HEK293 (cell line): ENCODE measurements around the gene PTPRG.
A peak's percentile ranks its signal among the peaks of the same experiment; 100 is the strongest.

Source experiments
- CTCF ChIA-PET: fragments of 350-600 bp; formaldehyde crosslinking; extraction: SDS; loops from one replicate; lab custom pipeline; 2021; ENCODE audit warnings: antibody characterized with exemption; lab: Yijun Ruan, JAX
- POLR2A ChIA-PET: fragments of 300-600 bp; formaldehyde crosslinking; extraction: SDS; loops from one replicate; lab custom pipeline; 2020; ENCODE audit warnings: antibody characterized with exemption, inconsistent platforms; lab: Yijun Ruan, JAX
- H3K27ac ChIP-seq: fragments of 200-500 bp; sonication (Bioruptor generic); 2 replicates; pipeline ENCODE4 v1.5.1; 2014; ENCODE audit warnings: low read depth, low read length, control low read depth, inconsistent platforms; ENCODE audit errors: extremely low read depth
- H3K36me3 ChIP-seq, 2 experiments: fragments of 200-500 bp in 1 of 2; sonication (Bioruptor generic) in 1 of 2; 1 replicate in 1 of 2; 2 replicates in 1 of 2; pipeline ENCODE4 v1.5.1; 2014 to 2017; ENCODE audit warnings: inconsistent platforms in 2 of 2, low read length in 2 of 2; ENCODE audit not compliant: control insufficient read depth in 2 of 2, insufficient read depth in 1 of 2
- H3K4me1 ChIP-seq: fragments of 200-500 bp; sonication (Bioruptor generic); 2 replicates; pipeline ENCODE4 v1.5.1; 2014; ENCODE audit warnings: mild to moderate bottlenecking, low read length, inconsistent platforms; ENCODE audit not compliant: control insufficient read depth, insufficient read depth
- H3K4me3 ChIP-seq: 2 replicates; pipeline ENCODE4 v1.5.1; 2011; ENCODE audit warnings: low read depth, mild to moderate bottlenecking, control low read depth, low read length, moderate library complexity
- H3K9me3 ChIP-seq: fragments of 200-500 bp; sonication (Bioruptor generic); 2 replicates; pipeline ENCODE4 v1.5.1; 2014; ENCODE audit warnings: low read depth, low read length, inconsistent platforms; ENCODE audit not compliant: control insufficient read depth, insufficient read depth
- ATF2 ChIP-seq: fragments of 450-650 bp; formaldehyde crosslinking; IDR thresholded peaks from 2 replicates; pipeline ENCODE4 v1.5.1; 2016; ENCODE audit warnings: missing biosample characterization, missing genetic modification characterization, low read depth
- BCL6B ChIP-seq: fragments of 450-650 bp; formaldehyde crosslinking; IDR thresholded peaks from 2 replicates; pipeline ENCODE4 v1.5.1; 2017; ENCODE audit warnings: missing biosample characterization, missing genetic modification characterization
- HOXD13 ChIP-seq: sonication (generic); formaldehyde crosslinking; IDR thresholded peaks from 2 replicates; pipeline ENCODE4 v1.8.0; 2022; ENCODE audit warnings: missing genetic modification reagents, borderline replicate concordance
- KLF10 ChIP-seq: fragments of 450-650 bp; IDR thresholded peaks from 2 replicates; pipeline ENCODE4 v1.5.1; 2018; ENCODE audit warnings: missing biosample characterization, mild to moderate bottlenecking, missing genetic modification characterization
- MEIS1 ChIP-seq: sonication (generic); formaldehyde crosslinking; IDR thresholded peaks from 2 replicates; pipeline ENCODE4 v1.8.1; 2022; ENCODE audit warnings: missing genetic modification reagents, mild to moderate bottlenecking, borderline replicate concordance
- PRDM4 ChIP-seq: fragments of 450-650 bp; formaldehyde crosslinking; IDR thresholded peaks from 2 replicates; pipeline ENCODE4 v1.5.1; 2017; ENCODE audit warnings: missing biosample characterization, missing genetic modification characterization
- SP7 ChIP-seq: fragments of 450-650 bp; formaldehyde crosslinking; IDR thresholded peaks from 2 replicates; pipeline ENCODE4 v1.5.1; 2016; ENCODE audit warnings: missing biosample characterization, missing genetic modification characterization
- YY1 ChIP-seq: fragments of 450-650 bp; formaldehyde crosslinking; IDR thresholded peaks from 2 replicates; pipeline ENCODE4 v1.5.1; 2018; ENCODE audit warnings: missing biosample characterization, missing genetic modification characterization
- ZEB2 ChIP-seq: fragments of 450-650 bp; formaldehyde crosslinking; IDR thresholded peaks from 2 replicates; pipeline ENCODE4 v1.5.1; 2016; ENCODE audit warnings: missing biosample characterization, missing genetic modification characterization
- ZIC2 ChIP-seq: fragments of 450-650 bp; formaldehyde crosslinking; IDR thresholded peaks from 2 replicates; pipeline ENCODE4 v1.5.1; 2016; ENCODE audit warnings: missing biosample characterization, missing genetic modification characterization
- ZNF132 ChIP-seq: fragments of 450-650 bp; formaldehyde crosslinking; IDR thresholded peaks from 2 replicates; pipeline ENCODE4 v1.5.1; 2017; ENCODE audit warnings: missing biosample characterization, missing genetic modification characterization, borderline replicate concordance
- ZNF148 ChIP-seq: fragments of 450-650 bp; formaldehyde crosslinking; IDR thresholded peaks from 2 replicates; pipeline ENCODE4 v1.5.0; 2017; ENCODE audit warnings: missing biosample characterization, missing genetic modification characterization, borderline replicate concordance
- ZNF24 ChIP-seq: fragments of 450-650 bp; formaldehyde crosslinking; IDR thresholded peaks from 2 replicates; pipeline ENCODE4 v1.5.1; 2016; ENCODE audit warnings: missing biosample characterization, missing genetic modification characterization
- ZNF274 ChIP-seq, 2 experiments: fragments of 200-500 bp in 1 of 2; fragments of 450-650 bp in 1 of 2; sonication (Bioruptor generic) in 1 of 2; formaldehyde crosslinking in 1 of 2; IDR thresholded peaks; 2 replicates each; pipeline versions ENCODE4 v1.5.1 to v1.6.1; 2014 to 2016; ENCODE audit warnings: borderline replicate concordance in 1 of 2, inconsistent platforms in 1 of 2, low read length in 1 of 2, missing biosample characterization in 1 of 2, missing genetic modification characterization in 1 of 2
- ZNF366 ChIP-seq: fragments of 450-650 bp; formaldehyde crosslinking; conservative IDR thresholded peaks from 2 replicates; pipeline ENCODE4 v1.5.1; 2016; ENCODE audit warnings: missing biosample characterization, missing genetic modification characterization
- ZNF416 ChIP-seq: fragments of 450-650 bp; formaldehyde crosslinking; IDR thresholded peaks from 2 replicates; pipeline ENCODE4 v1.5.1; 2016; ENCODE audit warnings: missing biosample characterization, missing genetic modification characterization
- ZNF600 ChIP-seq: fragments of 450-650 bp; formaldehyde crosslinking; IDR thresholded peaks from 2 replicates; pipeline ENCODE4 v1.5.1; 2016; ENCODE audit warnings: missing biosample characterization, missing genetic modification characterization
- ZNF692 ChIP-seq: fragments of 450-650 bp; formaldehyde crosslinking; IDR thresholded peaks from 2 replicates; pipeline ENCODE4 v1.5.1; 2016; ENCODE audit warnings: missing biosample characterization, missing genetic modification characterization
- ZNF76 ChIP-seq: fragments of 450-650 bp; formaldehyde crosslinking; IDR thresholded peaks from 2 replicates; pipeline ENCODE4; 2016; ENCODE audit warnings: low read depth, missing biosample characterization, missing genetic modification characterization, borderline replicate concordance
- ZSCAN18 ChIP-seq: fragments of 450-650 bp; formaldehyde crosslinking; IDR thresholded peaks from 2 replicates; pipeline ENCODE4 v1.5.1; 2016; ENCODE audit warnings: missing biosample characterization, missing genetic modification characterization

The PTPRG gene

GRCh38 chr3:61876797-61877196, 315.4 kb downstream of the PTPRG start:
- no peak overlapping the region for H3K27ac ChIP-seq
- H3K9me3 ChIP-seq: no peaks in the 10 kb centered on the region
- ChIA-PET CTCF (no interaction called here), POLR2A (no interaction called here)
- no peak for TF ChIP-seq KLF10 (tag by site-specific recombination)
- TF ChIP-seq SP7 (tag by site-specific recombination): no peak
- peak; percentile 47; the same call in 1 of the 2 replicates for TF ChIP-seq ATF2
- no peak for TF ChIP-seq ZNF366 (tag by site-specific recombination)
- H3K4me3 ChIP-seq: no peak overlapping the region
- H3K36me3 ChIP-seq: no peaks in the 10 kb centered on the region
- peaks cover 11% of the 10 kb centered on the region for H3K4me1 ChIP-seq

- no peaks in the 10 kb centered on the region for H3K36me3 ChIP-seq
- POLR2A ChIA-PET: no interaction called here
- no peak overlapping the region for H3K27ac ChIP-seq
- CTCF ChIA-PET: no interaction called here
- peaks cover 11% of the 10 kb centered on the region for H3K4me1 ChIP-seq
- no peak overlapping the region for H3K4me3 ChIP-seq
- H3K9me3 ChIP-seq: no peaks in the 10 kb centered on the region
- no peak for TF ChIP-seq ZNF274 (IDR thresholded peaks at IDR 0.05; ENCODE audit: low read length)
- TF ChIP-seq ZNF274 (tag by site-specific recombination; IDR thresholded peaks at IDR 0.05; ENCODE audit: borderline replicate concordance): no peak
- TF ChIP-seq ZNF132 (tag by site-specific recombination): no peak
- TF ChIP-seq ZNF692 (tag by site-specific recombination): 0 out of 2 replicates have a peak, but pooled peaks have one; percentile 52
- no peak for TF ChIP-seq ZNF416 (tag by site-specific recombination)
- TF ChIP-seq HOXD13 (CRISPR knock-in tag): no peak
- TF ChIP-seq ZNF148 (tag by site-specific recombination): no peak
- TF ChIP-seq ZEB2: peak; percentile 48; the same call in 1 of the 2 replicates
- TF ChIP-seq PRDM4 (tag by site-specific recombination): peak; percentile 19; the same call in 1 of the 2 replicates
- TF ChIP-seq ZIC2 (tag by site-specific recombination): peak; percentile 51; the same call in 1 of the 2 replicates
- TF ChIP-seq ZNF24 (tag by site-specific recombination): no peak; the same call in none of the 2 replicates
- TF ChIP-seq BCL6B (tag by site-specific recombination): no peak
- no peak for TF ChIP-seq YY1 (tag by site-specific recombination)
- TF ChIP-seq MEIS1 (CRISPR knock-in tag): no peak
- no peak for TF ChIP-seq ZNF76 (tag by site-specific recombination)
- no peak for TF ChIP-seq ZNF600 (tag by site-specific recombination)
- no peak for TF ChIP-seq ZSCAN18 (tag by site-specific recombination)
Observed at GRCh38 chr3:61877359-61878138, 316.2 kb downstream of the PTPRG start.
